Kidney (tissue), 14 donors: ENCODE results near the gene CCT8. TPM values are rescaled to one million over a fixed set of nuclear protein-coding genes. Genes with fewer than 3 reads are reported as not detected.
A peak's percentile ranks its signal among the peaks of the same experiment; 100 is the strongest.

ENCODE experiments used
- DNase-seq, 5 donors: peaks; one replicate each; pipeline ENCODE4 v3.0.0-alpha.2; 2013 to 2020
- FAIRE-seq: peaks from 2 replicates; lab custom pipeline; 2012; peaks lifted over from hg19 to GRCh38; lab: Jason Lieb, UNC
- H3K27ac ChIP-seq, 2 donors: one replicate each; pipeline ENCODE4 v1.7.0; 2013; ENCODE audit warnings: low read depth in 2 of 2, low read length in 2 of 2, inconsistent platforms in 1 of 2
- H3K27me3 ChIP-seq: one replicate; pipeline ENCODE4 v1.7.1; 2013; ENCODE audit warnings: low read length, inconsistent platforms; ENCODE audit not compliant: control insufficient read depth, insufficient read depth
- H3K36me3 ChIP-seq, 3 donors: one replicate each; pipeline versions ENCODE4 v1.7.0 to v1.7.1; 2013; ENCODE audit warnings: low read length in 3 of 3, control low read depth in 1 of 3, inconsistent platforms in 1 of 3; ENCODE audit not compliant: insufficient read depth in 3 of 3, control insufficient read depth in 2 of 3
- H3K4me1 ChIP-seq, 3 donors: one replicate each; pipeline versions ENCODE4 v1.7.0 to v1.7.1; 2013; ENCODE audit warnings: low read length in 3 of 3, inconsistent platforms in 1 of 3, low read depth in 1 of 3; ENCODE audit not compliant: control insufficient read depth in 2 of 3, insufficient read depth in 2 of 3
- H3K4me3 ChIP-seq, 3 donors: one replicate each; pipeline versions ENCODE4 v1.7.0 to v1.8.1; 2013; ENCODE audit warnings: low read length in 3 of 3, control low read depth in 1 of 3, inconsistent platforms in 1 of 3
- H3K9ac ChIP-seq, 3 donors: one replicate each; pipeline versions ENCODE4 v1.7.0 to v1.7.1; 2013; ENCODE audit warnings: low read length in 3 of 3, control low read depth in 1 of 3, inconsistent platforms in 1 of 3
- H3K9me3 ChIP-seq, 3 donors: one replicate each; pipeline versions ENCODE4 v1.7.0 to v1.7.1; 2013; ENCODE audit warnings: low read length in 3 of 3, control low read depth in 1 of 3, inconsistent platforms in 1 of 3; ENCODE audit not compliant: control insufficient read depth in 2 of 3, insufficient read depth in 1 of 3
- intact Hi-C: fragments of 100-400 bp; cut with DNase I; formaldehyde crosslinking; loops from one replicate; pipeline ENCODE4 v1.11.1; 2022
- polyA plus RNA-seq: library from polyadenylated mRNA; stranded (reverse); fragments of 350-450 nt; fragmentation: Illumina TruSeq; extraction: RNeasy Lipid Tissue Mini Kit (QIAGEN cat#74804); gene quantifications from one replicate; pipeline ENCODE4 v1.2.3, GENCODE V29; 2014; ENCODE audit warnings: low read depth, low replicate concordance; ENCODE audit not compliant: insufficient read depth
- total RNA-seq: library from RNA; stranded (reverse); fragmentation: NEBNext Ultra II Directional; extraction: Animal tissue kit (Norgen Biotek cat#: 25700); gene quantifications from one replicate; pipeline ENCODE4 v1.2.1, GENCODE V29; 2021
- TF ChIP-seq, protein P1 (sequence below): IDR thresholded peaks from 3 replicates; pipeline ENCODE4 v1.5.1; 2012; ENCODE audit warnings: mild to moderate bottlenecking, moderate library complexity, borderline replicate concordance; ENCODE audit not compliant: insufficient read depth; ENCODE audit errors: extremely low read depth
- donor health status: control.
- donor health status: control.
- donor health status: control.
- donor health status: control.
- donor health status: control.
- donor health status: DM: yes; HTN: yes; CAD: no.
- donor health status: Normal renal cell carcinoma (clear cell type).

The CCT8 gene
- total and polyA plus RNA-seq, 2 donors from 2014 or later, result 101 to 119 TPM

DNA sequence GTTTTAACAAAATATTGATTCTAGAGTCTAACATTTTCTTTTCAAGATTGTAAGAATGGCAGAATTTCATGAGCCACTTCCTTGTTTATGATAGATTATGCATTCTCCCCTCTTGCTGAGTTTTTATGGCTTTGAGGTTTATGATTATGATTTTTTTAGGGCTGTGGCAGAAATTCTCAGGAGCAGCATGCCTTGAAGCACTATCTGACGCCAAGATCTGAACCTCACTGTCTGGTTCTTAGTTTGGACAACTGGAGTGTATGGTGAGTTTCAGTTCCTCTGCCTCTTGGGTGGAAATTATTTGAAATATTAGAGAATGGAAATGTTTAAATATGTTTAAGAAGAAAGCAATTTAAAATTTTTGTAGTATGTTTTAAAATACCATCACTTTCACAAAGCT is 38.8 kb downstream of the CCT8 start:
- no peaks in the 10 kb centered on the region for H3K9me3 ChIP-seq
- intact Hi-C loops, result no loop called here
- no peak overlapping the region for H3K4me3 ChIP-seq
- no peaks in the 10 kb centered on the region for H3K27me3 ChIP-seq
- peaks cover 8 to 72% (median 28%) of the 10 kb centered on the region in 3 donors for H3K36me3 ChIP-seq
- no peak for DNase-seq
- TF ChIP-seq, protein P1, sequence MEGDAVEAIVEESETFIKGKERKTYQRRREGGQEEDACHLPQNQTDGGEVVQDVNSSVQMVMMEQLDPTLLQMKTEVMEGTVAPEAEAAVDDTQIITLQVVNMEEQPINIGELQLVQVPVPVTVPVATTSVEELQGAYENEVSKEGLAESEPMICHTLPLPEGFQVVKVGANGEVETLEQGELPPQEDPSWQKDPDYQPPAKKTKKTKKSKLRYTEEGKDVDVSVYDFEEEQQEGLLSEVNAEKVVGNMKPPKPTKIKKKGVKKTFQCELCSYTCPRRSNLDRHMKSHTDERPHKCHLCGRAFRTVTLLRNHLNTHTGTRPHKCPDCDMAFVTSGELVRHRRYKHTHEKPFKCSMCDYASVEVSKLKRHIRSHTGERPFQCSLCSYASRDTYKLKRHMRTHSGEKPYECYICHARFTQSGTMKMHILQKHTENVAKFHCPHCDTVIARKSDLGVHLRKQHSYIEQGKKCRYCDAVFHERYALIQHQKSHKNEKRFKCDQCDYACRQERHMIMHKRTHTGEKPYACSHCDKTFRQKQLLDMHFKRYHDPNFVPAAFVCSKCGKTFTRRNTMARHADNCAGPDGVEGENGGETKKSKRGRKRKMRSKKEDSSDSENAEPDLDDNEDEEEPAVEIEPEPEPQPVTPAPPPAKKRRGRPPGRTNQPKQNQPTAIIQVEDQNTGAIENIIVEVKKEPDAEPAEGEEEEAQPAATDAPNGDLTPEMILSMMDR, result no peak
- FAIRE-seq, result no peak
- H3K9ac ChIP-seq, result no peak overlapping the region
- H3K27ac ChIP-seq, result no peak overlapping the region
- no peaks in the 10 kb centered on the region for H3K4me1 ChIP-seq

DNA sequence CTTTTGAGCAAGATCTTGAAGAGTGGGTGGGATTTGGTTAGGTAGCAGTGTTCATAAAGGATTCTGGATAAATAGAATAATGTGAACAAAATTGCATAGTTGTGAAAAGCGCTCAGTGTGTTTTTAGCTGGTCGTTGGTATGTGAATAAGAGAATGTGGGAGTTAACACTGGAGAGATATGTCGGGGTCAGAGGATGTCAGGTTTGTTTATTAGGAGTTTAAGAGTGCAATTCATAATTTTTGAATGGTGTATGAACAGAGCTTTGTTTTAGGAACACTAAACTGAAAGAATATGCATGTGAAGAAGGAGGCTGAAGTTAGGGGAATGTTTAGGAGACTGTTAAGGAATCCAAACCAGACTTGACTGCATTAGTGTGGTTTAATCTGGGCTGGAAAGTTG is 39.6 kb downstream of the CCT8 start:
- no peak overlapping the region for H3K4me3 ChIP-seq
- TF ChIP-seq, protein P1, result no peak
- H3K27me3 ChIP-seq, result no peaks in the 10 kb centered on the region
- peaks cover 8 to 66% (median 28%) of the 10 kb centered on the region in 3 donors for H3K36me3 ChIP-seq
- no peak overlapping the region for H3K27ac ChIP-seq
- no peak overlapping the region for H3K9ac ChIP-seq
- no peaks in the 10 kb centered on the region for H3K4me1 ChIP-seq
- FAIRE-seq (no peak), DNase-seq (peak in 1 of 5 donors; percentile 8)
- no peaks in the 10 kb centered on the region for H3K9me3 ChIP-seq
- intact Hi-C loops, result no loop called here

DNA sequence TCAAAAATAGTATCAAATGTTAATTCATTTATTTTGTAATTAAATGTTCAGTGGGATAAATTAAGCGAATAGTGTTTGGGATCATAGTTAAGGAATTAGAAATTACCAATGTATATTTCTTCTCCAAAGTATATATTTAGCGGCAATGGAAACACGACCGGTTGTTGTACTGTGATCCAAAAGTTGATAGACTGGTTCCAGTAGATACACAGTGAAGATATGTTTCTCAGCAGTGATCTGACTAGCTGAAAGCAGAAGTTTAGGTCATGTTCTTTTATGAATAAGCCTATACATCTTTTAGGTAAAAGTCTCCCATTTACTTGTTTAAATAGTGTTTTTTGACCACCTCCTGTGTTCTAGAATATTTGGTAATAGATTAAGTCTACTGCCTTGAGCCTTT is 40.1 kb downstream of the CCT8 start:
- no peak overlapping the region for H3K9ac ChIP-seq
- no peak overlapping the region for H3K4me3 ChIP-seq
- FAIRE-seq (no peak), DNase-seq (no peak)
- no peaks in the 10 kb centered on the region for H3K4me1 ChIP-seq
- no peak overlapping the region for H3K27ac ChIP-seq
- intact Hi-C loops, result no loop called here
- H3K36me3 ChIP-seq, result peaks cover 8 to 60% (median 28%) of the 10 kb centered on the region in 3 donors
- no peaks in the 10 kb centered on the region for H3K27me3 ChIP-seq
- H3K9me3 ChIP-seq, result no peaks in the 10 kb centered on the region
- TF ChIP-seq, protein P1, result no peak

GRCh38 chr21:29030909-29031308 is 42.5 kb downstream of the CCT8 start:
- Histone ChIP-seq H3K27ac (no peak overlapping the region), H3K9ac (no peak overlapping the region), H3K4me1 (no peaks in the 10 kb centered on the region), H3K4me3 (no peak overlapping the region), H3K36me3 (peaks cover 2 to 41% (median 13%) of the 10 kb centered on the region in 3 donors), H3K9me3 (no peaks in the 10 kb centered on the region), H3K27me3 (no peaks in the 10 kb centered on the region)
- FAIRE-seq (no peak), DNase-seq (no peak)
- intact Hi-C loops, result no loop called here
- TF ChIP-seq, protein P1, result no peak
